ENCODE measurements around the gene UNC93A.

The UNC93A gene

GRCh38 chr6:167324111-167324510 is 33.0 kb downstream of the UNC93A start:
- TF ChIP-seq CTCF (IDR thresholded peaks at IDR 0.05; ENCODE audit: low read depth, low read length, missing control alignments): no peak
- H3K4me3 ChIP-seq (replicated peaks; ENCODE audit: low read depth, low read length): no peak overlapping the region
- no peak for DNase-seq (ENCODE audit: extremely low read depth, low read depth)

- H3K4me3 ChIP-seq (replicated peaks; ENCODE audit: low read depth, low read length): no peak overlapping the region
- TF ChIP-seq CTCF (IDR thresholded peaks at IDR 0.05; ENCODE audit: low read depth, low read length, missing control alignments): no peak
- no peak for DNase-seq (ENCODE audit: extremely low read depth, low read depth)
These were observed 34.7 kb downstream of the UNC93A start for GRCh38 chr6:167325766-167326165.

GRCh38 chr6:167327391-167327790 is 36.3 kb downstream of the UNC93A start:
- no peak for DNase-seq (ENCODE audit: extremely low read depth, low read depth)
- no peak overlapping the region for H3K4me3 ChIP-seq (replicated peaks; ENCODE audit: low read depth, low read length)
- TF ChIP-seq CTCF (IDR thresholded peaks at IDR 0.05; ENCODE audit: low read depth, low read length, missing control alignments): no peak

- DNase-seq (ENCODE audit: extremely low read depth, low read depth): no peak
- no peak overlapping the region for H3K4me3 ChIP-seq (replicated peaks; ENCODE audit: low read depth, low read length)
These were observed 37.0 kb downstream of the UNC93A start for GRCh38 chr6:167328086-167328485.

GRCh38 chr6:167329014-167329413 is 37.9 kb downstream of the UNC93A start:
- TF ChIP-seq CTCF (IDR thresholded peaks at IDR 0.05; ENCODE audit: low read depth, low read length, missing control alignments): no peak
- DNase-seq (ENCODE audit: extremely low read depth, low read depth): no peak
- no peak overlapping the region for H3K4me3 ChIP-seq (replicated peaks; ENCODE audit: low read depth, low read length)

More at GRCh38 chr6:167328086-167328485, 37.0 kb downstream of the UNC93A start:
- no peak for TF ChIP-seq CTCF (IDR thresholded peaks at IDR 0.05; ENCODE audit: low read depth, low read length, missing control alignments)

GRCh38 chr6:167330750-167331149 is 39.6 kb downstream of the UNC93A start:
- DNase-seq (ENCODE audit: extremely low read depth, low read depth): no peak
- H3K4me3 ChIP-seq (replicated peaks; ENCODE audit: low read depth, low read length): no peak overlapping the region
- no peak for TF ChIP-seq CTCF (IDR thresholded peaks at IDR 0.05; ENCODE audit: low read depth, low read length, missing control alignments)

- no peak for DNase-seq (ENCODE audit: extremely low read depth, low read depth)
- no peak overlapping the region for H3K4me3 ChIP-seq (replicated peaks; ENCODE audit: low read depth, low read length)
- no peak for TF ChIP-seq CTCF (IDR thresholded peaks at IDR 0.05; ENCODE audit: low read depth, low read length, missing control alignments)
These were observed 40.5 kb downstream of the UNC93A start for GRCh38 chr6:167331565-167331964.
